Measurements from ENCODE around the gene ISM1.

DNA sequence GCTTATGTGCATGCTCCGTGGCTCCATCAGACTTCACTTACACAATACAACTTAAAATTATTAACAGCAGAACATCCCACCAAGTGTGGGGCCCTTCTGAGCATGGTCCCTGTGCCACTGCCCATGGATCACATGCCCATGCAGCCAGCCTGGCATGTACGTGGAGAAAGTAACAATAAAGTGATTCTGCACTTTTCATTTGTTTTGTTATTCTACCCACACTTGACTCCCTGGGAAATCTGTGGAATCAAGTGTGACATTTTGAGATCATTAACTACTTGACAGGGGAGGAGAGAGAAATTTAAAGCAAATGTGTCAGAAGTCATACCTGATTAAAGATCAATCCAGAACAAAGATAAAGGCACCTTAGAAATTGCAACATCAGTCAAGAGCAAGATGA lies 112.0 kb downstream of the ISM1 start:
- TF ChIP-seq POLR2A (IDR thresholded peaks at IDR 0.05) = no peak
- TF ChIP-seq, protein P1, sequence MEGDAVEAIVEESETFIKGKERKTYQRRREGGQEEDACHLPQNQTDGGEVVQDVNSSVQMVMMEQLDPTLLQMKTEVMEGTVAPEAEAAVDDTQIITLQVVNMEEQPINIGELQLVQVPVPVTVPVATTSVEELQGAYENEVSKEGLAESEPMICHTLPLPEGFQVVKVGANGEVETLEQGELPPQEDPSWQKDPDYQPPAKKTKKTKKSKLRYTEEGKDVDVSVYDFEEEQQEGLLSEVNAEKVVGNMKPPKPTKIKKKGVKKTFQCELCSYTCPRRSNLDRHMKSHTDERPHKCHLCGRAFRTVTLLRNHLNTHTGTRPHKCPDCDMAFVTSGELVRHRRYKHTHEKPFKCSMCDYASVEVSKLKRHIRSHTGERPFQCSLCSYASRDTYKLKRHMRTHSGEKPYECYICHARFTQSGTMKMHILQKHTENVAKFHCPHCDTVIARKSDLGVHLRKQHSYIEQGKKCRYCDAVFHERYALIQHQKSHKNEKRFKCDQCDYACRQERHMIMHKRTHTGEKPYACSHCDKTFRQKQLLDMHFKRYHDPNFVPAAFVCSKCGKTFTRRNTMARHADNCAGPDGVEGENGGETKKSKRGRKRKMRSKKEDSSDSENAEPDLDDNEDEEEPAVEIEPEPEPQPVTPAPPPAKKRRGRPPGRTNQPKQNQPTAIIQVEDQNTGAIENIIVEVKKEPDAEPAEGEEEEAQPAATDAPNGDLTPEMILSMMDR (IDR thresholded peaks at IDR 0.05) = no peak
